ENCODE data around the gene CDC42BPG. TPM values are rescaled to one million over a fixed set of nuclear protein-coding genes. Genes with fewer than 3 reads are reported as not detected.

The CDC42BPG gene
- total and polyA plus RNA-seq, 11 donors = 0.12 to 0.50 (median 0.20) TPM; not detected in 1

DNA sequence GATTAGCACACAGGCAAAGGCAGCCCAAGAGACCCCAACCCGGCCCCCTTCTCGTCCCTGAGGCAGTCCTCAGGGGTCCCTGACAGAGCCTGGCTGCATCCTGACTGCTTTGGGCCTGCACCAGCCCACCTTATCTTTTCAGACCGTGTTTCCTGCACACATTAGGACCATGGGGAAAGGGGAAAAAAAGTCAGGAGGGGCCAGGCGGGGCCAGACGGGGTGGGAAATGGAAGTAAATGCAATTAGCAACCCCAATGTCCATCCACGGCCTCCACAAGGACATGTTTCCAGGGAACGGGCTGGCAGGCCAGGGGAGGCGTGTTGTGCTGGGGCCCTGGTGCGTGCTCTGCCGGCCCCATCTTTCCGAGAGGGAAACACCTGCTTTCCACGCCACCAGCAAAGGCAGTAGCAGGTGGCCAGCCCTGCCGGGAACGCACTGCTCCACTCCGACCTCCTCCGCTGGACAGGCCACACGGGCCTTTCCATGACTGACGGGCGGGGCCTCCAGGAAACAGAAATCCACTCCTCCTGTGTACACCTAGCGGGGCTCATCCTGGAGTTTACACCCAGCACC lies 26.5 kb upstream of the CDC42BPG start:
- Histone ChIP-seq H3K27me3 (no peaks in the 10 kb centered on the region), H3K27ac (peak overlapping the region; percentile 73 to 93 (median 80)), H3K9me3 (no peaks in the 10 kb centered on the region), H3K4me3 (peak overlapping the region in 10 of 12 donors; percentile 0 to 39 (median 31)), H3K36me3 (peaks cover 0 to 70% (median 40%) of the 10 kb centered on the region in 9 donors), H3K4me1 (peaks cover 34 to 97% (median 83%) of the 10 kb centered on the region in 12 donors)
- 34 to 41% (median 36%) methylated on average over 18 to 20 of the region's 20 CpGs for WGBS, 4 donors
- intact Hi-C loops (cut with DNase I) = no loop called here
- DNase-seq = peak in 1 of 5 donors; percentile 30
- peak in 1 of 4 donors; percentile 15 for ATAC-seq
- no peak for TF ChIP-seq POLR2A (IDR thresholded peaks at IDR 0.05)
- no peak for TF ChIP-seq CTCF (IDR thresholded peaks at IDR 0.05)

DNA sequence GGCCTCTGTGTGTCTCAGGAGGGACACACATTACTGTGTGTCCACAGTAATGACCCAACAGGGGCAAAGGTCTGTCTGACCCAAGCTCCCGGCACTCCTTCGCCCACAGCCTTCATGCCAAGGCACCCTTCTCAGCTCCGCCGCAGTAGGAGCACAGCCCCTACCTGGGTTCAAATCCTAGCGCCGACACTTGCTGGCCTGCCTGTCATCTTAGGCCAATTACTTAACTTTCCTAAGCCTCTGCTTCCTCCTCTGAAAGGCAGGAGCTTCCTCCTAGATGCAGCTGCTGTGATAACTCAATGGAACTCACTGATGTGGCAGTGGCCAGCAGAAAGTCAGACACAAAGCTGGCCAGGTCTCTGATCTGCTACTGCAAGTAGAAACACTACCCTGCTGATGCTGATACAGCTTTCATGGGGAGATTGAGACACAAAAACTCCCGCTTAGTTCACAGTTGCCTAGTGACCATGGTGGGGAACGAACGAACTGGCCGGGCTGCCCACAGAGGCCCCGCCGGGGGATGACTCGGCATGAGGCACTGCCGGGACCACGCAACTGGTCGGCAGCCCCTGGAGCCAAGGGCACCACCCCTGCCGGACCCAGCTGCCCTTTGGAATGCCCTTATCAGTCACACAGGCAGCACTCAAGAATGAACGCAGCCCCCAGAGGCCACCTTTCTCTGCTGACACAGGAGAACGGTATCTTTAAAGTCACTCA lies 25.9 kb upstream of the CDC42BPG start:
- peak overlapping the region in 10 of 12 donors; percentile 0 to 39 (median 31) for H3K4me3 ChIP-seq

GRCh38 chr11:64869571-64870175 lies 25.2 kb upstream of the CDC42BPG start:
- Histone ChIP-seq H3K9me3 (no peaks in the 10 kb centered on the region), H3K4me3 (peak overlapping the region in 8 of 12 donors; percentile 18 to 39 (median 32)), H3K27ac (peak overlapping the region; percentile 73 to 93 (median 80)), H3K27me3 (no peaks in the 10 kb centered on the region), H3K4me1 (peaks cover 45 to 97% (median 83%) of the 10 kb centered on the region in 12 donors), H3K36me3 (peaks cover 0 to 66% (median 40%) of the 10 kb centered on the region in 9 donors)
- 29 to 53% (median 45%) methylated on average over 1 to 9 of the region's 9 CpGs for WGBS, 4 donors
- intact Hi-C loops (cut with DNase I) = loop anchor here in 1 of 10 donors (2.0 kb wide), 1 partner anchor 21 kb away; no protein-coding TSS in a partner anchor
- DNase-seq (no peak), ATAC-seq (peak in 3 of 4 donors; percentile 3 to 23 (median 4))
- TF ChIP-seq CTCF (IDR thresholded peaks at IDR 0.05) (peak in 11 of 12 donors; percentile 18 to 59 (median 32)), POLR2A (IDR thresholded peaks at IDR 0.05) (no peak)

More for the DNA sequence above, 25.9 kb upstream of the CDC42BPG start:
- H3K9me3 ChIP-seq = no peaks in the 10 kb centered on the region
- ATAC-seq = peak in 3 of 4 donors; percentile 55 to 73 (median 60)
- H3K36me3 ChIP-seq = peaks cover 0 to 70% (median 40%) of the 10 kb centered on the region in 9 donors
- intact Hi-C loops (cut with DNase I) = no loop called here
- H3K27ac ChIP-seq = peak overlapping the region; percentile 73 to 93 (median 80)
- WGBS, 4 donors = 20 to 50% (median 26%) methylated on average over 10 to 19 of the region's 19 CpGs
- H3K27me3 ChIP-seq = no peaks in the 10 kb centered on the region
- no peak for TF ChIP-seq CTCF (IDR thresholded peaks at IDR 0.05)
- no peak for TF ChIP-seq POLR2A (IDR thresholded peaks at IDR 0.05)
- peaks cover 39 to 97% (median 83%) of the 10 kb centered on the region in 12 donors for H3K4me1 ChIP-seq
- peak in 3 of 5 donors; percentile 45 to 80 (median 80) for DNase-seq

All from heart left ventricle (tissue), 16 donors.